ENCODE data around the gene ZNF398. TPM values are rescaled to one million over a fixed set of nuclear protein-coding genes. Genes with fewer than 3 reads are reported as not detected.

ZNF398 gene
- total RNA-seq, 4 donors from 2014 or later, result 12.8 to 19.9 (median 15.0) TPM

- DNase-seq (no peak), ATAC-seq (no peak)
- Histone ChIP-seq H3K36me3 (peaks cover 0 to 33% of the 10 kb centered on the region in 2 donors), H3K4me1 (no peaks in the 10 kb centered on the region), H3K9me3 (no peaks in the 10 kb centered on the region), H3K27ac (no peak overlapping the region), H3K27me3 (no peaks in the 10 kb centered on the region), H3K4me3 (no peak overlapping the region)
- in situ Hi-C loops (cut with MboI; ENCODE audit: low sequenced_read_pairs in 4 of 4) (no loop called here), intact Hi-C loops (cut with DNase I; ENCODE audit: low total_unique reads) (no loop called here)
- TF ChIP-seq POLR2A (IDR thresholded peaks at IDR 0.05), result no peak
- TF ChIP-seq, protein P1, sequence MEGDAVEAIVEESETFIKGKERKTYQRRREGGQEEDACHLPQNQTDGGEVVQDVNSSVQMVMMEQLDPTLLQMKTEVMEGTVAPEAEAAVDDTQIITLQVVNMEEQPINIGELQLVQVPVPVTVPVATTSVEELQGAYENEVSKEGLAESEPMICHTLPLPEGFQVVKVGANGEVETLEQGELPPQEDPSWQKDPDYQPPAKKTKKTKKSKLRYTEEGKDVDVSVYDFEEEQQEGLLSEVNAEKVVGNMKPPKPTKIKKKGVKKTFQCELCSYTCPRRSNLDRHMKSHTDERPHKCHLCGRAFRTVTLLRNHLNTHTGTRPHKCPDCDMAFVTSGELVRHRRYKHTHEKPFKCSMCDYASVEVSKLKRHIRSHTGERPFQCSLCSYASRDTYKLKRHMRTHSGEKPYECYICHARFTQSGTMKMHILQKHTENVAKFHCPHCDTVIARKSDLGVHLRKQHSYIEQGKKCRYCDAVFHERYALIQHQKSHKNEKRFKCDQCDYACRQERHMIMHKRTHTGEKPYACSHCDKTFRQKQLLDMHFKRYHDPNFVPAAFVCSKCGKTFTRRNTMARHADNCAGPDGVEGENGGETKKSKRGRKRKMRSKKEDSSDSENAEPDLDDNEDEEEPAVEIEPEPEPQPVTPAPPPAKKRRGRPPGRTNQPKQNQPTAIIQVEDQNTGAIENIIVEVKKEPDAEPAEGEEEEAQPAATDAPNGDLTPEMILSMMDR (IDR thresholded peaks at IDR 0.05 in 4 of 5, conservative IDR thresholded peaks at IDR 0.05 in 1 of 5), result no peak
These were observed 79.7 kb downstream of the ZNF398 start for GRCh38 chr7:149226840-149227494.

GRCh38 chr7:149228831-149229471 lies 81.7 kb downstream of the ZNF398 start:
- in situ Hi-C loops (cut with MboI; ENCODE audit: low sequenced_read_pairs in 4 of 4), result no loop called here
- ATAC-seq (no peak), DNase-seq (no peak)
- Histone ChIP-seq H3K4me1 (no peaks in the 10 kb centered on the region), H3K36me3 (peaks cover 0 to 17% of the 10 kb centered on the region in 2 donors), H3K9me3 (no peaks in the 10 kb centered on the region), H3K27ac (no peak overlapping the region), H3K27me3 (peaks cover 0 to 8% (median 0%) of the 10 kb centered on the region in 3 donors), H3K4me3 (no peak overlapping the region)
- intact Hi-C loops (cut with DNase I; ENCODE audit: low total_unique reads), result no loop called here
- TF ChIP-seq, protein P1 (IDR thresholded peaks at IDR 0.05 in 4 of 5, conservative IDR thresholded peaks at IDR 0.05 in 1 of 5), result no peak
- TF ChIP-seq POLR2A (IDR thresholded peaks at IDR 0.05), result no peak

- ATAC-seq (peak in 1 of 2 donors; percentile 35), DNase-seq (no peak)
- H3K9me3 ChIP-seq, result no peaks in the 10 kb centered on the region
- in situ Hi-C loops (cut with MboI; ENCODE audit: low sequenced_read_pairs in 4 of 4) (no loop called here), intact Hi-C loops (cut with DNase I; ENCODE audit: low total_unique reads) (no loop called here)
- H3K27ac ChIP-seq, result no peak overlapping the region
- no peak for TF ChIP-seq POLR2A (IDR thresholded peaks at IDR 0.05)
- TF ChIP-seq, protein P1 (IDR thresholded peaks at IDR 0.05 in 4 of 5, conservative IDR thresholded peaks at IDR 0.05 in 1 of 5), result no peak
- H3K4me1 ChIP-seq, result no peaks in the 10 kb centered on the region
- H3K4me3 ChIP-seq, result no peak overlapping the region
- H3K27me3 ChIP-seq, result peaks cover 0 to 8% (median 0%) of the 10 kb centered on the region in 3 donors
- H3K36me3 ChIP-seq, result peaks cover 0 to 17% of the 10 kb centered on the region in 2 donors
These were observed 82.3 kb downstream of the ZNF398 start for GRCh38 chr7:149229526-149229925.

DNA sequence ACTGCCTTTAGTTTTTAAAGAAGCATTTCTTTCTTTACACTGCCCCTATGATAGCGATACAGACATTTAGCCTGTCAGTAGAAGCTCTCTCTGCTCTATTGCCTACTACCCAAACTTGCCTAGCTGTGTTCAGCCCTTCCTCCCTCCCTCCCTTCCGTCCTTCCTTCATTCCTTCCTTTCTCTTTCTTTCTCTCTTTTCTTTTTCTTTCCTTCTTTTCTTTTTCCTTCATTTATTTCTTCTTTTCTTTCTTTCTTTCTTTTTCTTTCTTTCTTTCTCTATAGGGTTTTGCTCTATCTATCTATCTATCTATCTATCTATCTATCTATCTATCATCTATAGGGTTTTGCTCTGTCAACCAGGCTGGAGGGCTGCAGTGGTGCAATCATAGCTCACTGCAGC lies 85.1 kb downstream of the ZNF398 start:
- no peaks in the 10 kb centered on the region for H3K4me1 ChIP-seq
- TF ChIP-seq, protein P1 (IDR thresholded peaks at IDR 0.05 in 4 of 5, conservative IDR thresholded peaks at IDR 0.05 in 1 of 5), result no peak
- no peak for TF ChIP-seq POLR2A (IDR thresholded peaks at IDR 0.05)
- no peaks in the 10 kb centered on the region for H3K36me3 ChIP-seq
- H3K4me3 ChIP-seq, result no peak overlapping the region
- DNase-seq (no peak), ATAC-seq (no peak)
- intact Hi-C loops (cut with DNase I; ENCODE audit: low total_unique reads), result no loop called here
- peaks cover 0 to 8% (median 0%) of the 10 kb centered on the region in 3 donors for H3K27me3 ChIP-seq
- no peak overlapping the region for H3K27ac ChIP-seq
- no peaks in the 10 kb centered on the region for H3K9me3 ChIP-seq
- in situ Hi-C loops (cut with MboI; ENCODE audit: low sequenced_read_pairs in 4 of 4), result no loop called here

Other genes starting within 250 kb of the ZNF398 start
- gene PDIA4, start 118.9 kb upstream of the ZNF398 start, total RNA-seq, result 10 to 100 TPM; 10.8 to 19.6 (median 14.2) TPM
- gene ZNF786, start 56.7 kb upstream of the ZNF398 start, total RNA-seq, result 1 to 10 TPM; 1.9 to 6.1 (median 2.7) TPM
- gene ZNF425, start 21.1 kb upstream of the ZNF398 start, total RNA-seq, result 1 to 10 TPM; 1.2 to 3.2 (median 1.5) TPM
- gene ZNF282, start 48.1 kb downstream of the ZNF398 start, total RNA-seq, result 10 to 100 TPM; 16.8 to 24.1 (median 23.0) TPM
- gene ZNF212, start 92.2 kb downstream of the ZNF398 start, total RNA-seq, result 1 to 10 TPM; 3.7 to 7.5 (median 4.7) TPM
- gene ZNF783, start 114.7 kb downstream of the ZNF398 start, total RNA-seq, result 1 to 10 TPM; 3.4 to 7.1 (median 5.5) TPM

Data from gastrocnemius medialis (tissue), 4 donors.